Osteocyte (in vitro differentiated cells): ENCODE data around the gene LMF2. TPM values are rescaled to one million over a fixed set of nuclear protein-coding genes. Genes with fewer than 3 reads are reported as not detected.

Source experiments
- DNase-seq: peaks from one replicate; pipeline ENCODE4 v3.0.0; 2021; ENCODE audit warnings: mixed read lengths; ENCODE audit not compliant: unreplicated experiment; ENCODE audit errors: extremely low spot score
- H3K27ac Mint-ChIP-seq: one replicate; pipeline ENCODE4 v1.8.0; 2021; ENCODE audit warnings: mild to moderate bottlenecking, mixed read lengths; ENCODE audit not compliant: unreplicated experiment
- H3K27me3 Mint-ChIP-seq: one replicate; pipeline ENCODE4 v1.8.0; 2021; ENCODE audit warnings: mixed read lengths; ENCODE audit not compliant: unreplicated experiment
- H3K36me3 Mint-ChIP-seq: one replicate; pipeline ENCODE4 v1.8.0; 2021; ENCODE audit warnings: mixed read lengths; ENCODE audit not compliant: unreplicated experiment
- H3K4me1 Mint-ChIP-seq: one replicate; pipeline ENCODE4 v1.8.0; 2021; ENCODE audit warnings: mixed read lengths; ENCODE audit not compliant: unreplicated experiment
- H3K4me3 Mint-ChIP-seq: one replicate; pipeline ENCODE4 v1.8.0; 2021; ENCODE audit warnings: mild to moderate bottlenecking, moderate library complexity, mixed read lengths; ENCODE audit not compliant: unreplicated experiment
- H3K9me3 Mint-ChIP-seq: one replicate; pipeline ENCODE4 v1.8.0; 2021; ENCODE audit warnings: mixed read lengths; ENCODE audit not compliant: unreplicated experiment
- CTCF ChIP-seq: fragments of 200-600 bp; sonication (generic); IDR thresholded peaks from 2 replicates; pipeline ENCODE4 v1.5.0; 2021; ENCODE audit warnings: antibody characterized with exemption, mild to moderate bottlenecking, moderate library complexity
- long read RNA-seq: library from polyadenylated mRNA; unstranded; transcript quantifications from one replicate; pipeline ENCODE4 v2.0.0, GENCODE V29; 2021
- total RNA-seq: library from RNA; stranded (reverse); gene quantifications from 2 replicates; pipeline ENCODE4 v1.2.1, GENCODE V29; 2021

LMF2 gene
- 107 and 108 TPM in 2 replicates for total RNA-seq
- long read RNA-seq, partial matches to known transcripts = 1 of 5 reads
- long read RNA-seq, other reads (novel, unspliced or antisense) = 1 of 5 reads

- Mint-ChIP-seq H3K27me3 (no peaks in the 10 kb centered on the region), H3K9me3 (no peaks in the 10 kb centered on the region), H3K4me3 (peak within 1 kb of the TSS; percentile 93), H3K36me3 (no peaks in the 10 kb centered on the region), H3K27ac (peak within 1 kb of the TSS; percentile 93), H3K4me1 (peaks cover 16% of the 10 kb centered on the region)
- no peak for TF ChIP-seq CTCF
- peak; percentile 99 for DNase-seq
These were observed at the start of gene LMF2 for GRCh38 chr22:50507421-50507990. Gene LMF2, minus strand, starts transcription at chr22:50507702. Its CDS starts 27 bp downstream, at chr22:50507675.

- TF ChIP-seq CTCF = no peak
- Mint-ChIP-seq H3K4me1 (peaks cover 5% of the 10 kb centered on the region), H3K9me3 (no peaks in the 10 kb centered on the region), H3K27ac (no peak overlapping the region), H3K27me3 (peaks cover 53% of the 10 kb centered on the region), H3K4me3 (no peak overlapping the region), H3K36me3 (no peaks in the 10 kb centered on the region)
- DNase-seq = no peak
These were observed 49.2 kb upstream of the LMF2 start for GRCh38 chr22:50556703-50557102.

- peaks cover 23% of the 10 kb centered on the region for H3K27me3 Mint-ChIP-seq
- H3K4me1 Mint-ChIP-seq = no peaks in the 10 kb centered on the region
- TF ChIP-seq CTCF = no peak
- no peak for DNase-seq
- H3K36me3 Mint-ChIP-seq = no peaks in the 10 kb centered on the region
- no peak overlapping the region for H3K27ac Mint-ChIP-seq
- H3K9me3 Mint-ChIP-seq = no peaks in the 10 kb centered on the region
- no peak overlapping the region for H3K4me3 Mint-ChIP-seq
These were observed 45.8 kb upstream of the LMF2 start for GRCh38 chr22:50553310-50553709.

- no peaks in the 10 kb centered on the region for H3K36me3 Mint-ChIP-seq
- H3K4me3 Mint-ChIP-seq = no peak overlapping the region
- H3K9me3 Mint-ChIP-seq = no peaks in the 10 kb centered on the region
- no peak for TF ChIP-seq CTCF
- H3K27ac Mint-ChIP-seq = no peak overlapping the region
- H3K4me1 Mint-ChIP-seq = no peaks in the 10 kb centered on the region
- H3K27me3 Mint-ChIP-seq = peaks cover 11% of the 10 kb centered on the region
- no peak for DNase-seq
These were observed 43.8 kb upstream of the LMF2 start for GRCh38 chr22:50551160-50551752.

GRCh38 chr22:50550395-50550794, 42.9 kb upstream of the LMF2 start:
- Mint-ChIP-seq H3K9me3 (no peaks in the 10 kb centered on the region), H3K36me3 (no peaks in the 10 kb centered on the region), H3K4me3 (no peak overlapping the region), H3K27me3 (peaks cover 2% of the 10 kb centered on the region), H3K27ac (no peak overlapping the region), H3K4me1 (no peaks in the 10 kb centered on the region)
- DNase-seq = no peak
- no peak for TF ChIP-seq CTCF
